ENCODE measurements around the gene CCDC69.
"Not testable (repeated sequence)": the region's sequence is repeated elsewhere in the genome, so short reads cannot be mapped to it uniquely, and the experiment has no call there.

The CCDC69 gene

DNA sequence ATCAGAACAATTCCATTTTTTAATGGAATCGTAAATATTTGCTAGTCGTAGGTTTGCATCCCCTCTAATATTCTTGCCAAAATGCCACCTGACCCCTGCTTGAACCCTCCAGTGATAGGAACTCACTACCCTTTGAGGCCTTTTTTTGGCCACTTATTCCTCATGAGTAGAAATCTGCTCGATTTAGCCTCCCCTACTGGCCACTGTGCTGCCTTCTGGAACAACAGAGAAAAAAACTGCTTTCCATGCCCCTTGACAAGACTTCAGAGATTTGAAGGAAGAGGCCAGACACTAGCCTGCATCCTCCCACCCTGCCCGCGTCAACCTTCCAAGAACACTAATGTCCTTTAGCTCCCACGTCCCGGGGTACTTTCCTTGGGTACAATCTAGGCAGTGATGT is 4.1 kb downstream of the CCDC69 start:
- no peak for DNase-seq

DNA sequence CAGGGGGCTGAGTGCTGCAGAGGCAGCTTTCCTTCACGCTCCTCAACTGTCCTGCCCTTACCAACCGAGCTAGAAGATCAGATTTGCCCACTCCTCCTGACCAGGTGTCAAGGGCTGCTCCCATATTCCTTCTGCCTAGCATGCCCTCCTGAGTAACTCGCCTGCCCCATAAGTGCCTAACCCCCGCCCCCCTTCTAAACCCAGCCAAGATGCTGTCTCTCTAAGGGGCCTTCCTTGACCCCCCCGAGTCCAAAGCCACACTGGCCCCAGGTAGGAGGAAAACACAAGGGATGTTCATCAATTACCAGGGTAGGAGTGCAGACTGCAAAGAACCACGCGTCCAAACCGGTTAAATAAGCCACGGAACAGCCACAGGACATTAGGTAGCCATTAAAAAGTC is 4.8 kb downstream of the CCDC69 start:
- no peak for DNase-seq

DNA sequence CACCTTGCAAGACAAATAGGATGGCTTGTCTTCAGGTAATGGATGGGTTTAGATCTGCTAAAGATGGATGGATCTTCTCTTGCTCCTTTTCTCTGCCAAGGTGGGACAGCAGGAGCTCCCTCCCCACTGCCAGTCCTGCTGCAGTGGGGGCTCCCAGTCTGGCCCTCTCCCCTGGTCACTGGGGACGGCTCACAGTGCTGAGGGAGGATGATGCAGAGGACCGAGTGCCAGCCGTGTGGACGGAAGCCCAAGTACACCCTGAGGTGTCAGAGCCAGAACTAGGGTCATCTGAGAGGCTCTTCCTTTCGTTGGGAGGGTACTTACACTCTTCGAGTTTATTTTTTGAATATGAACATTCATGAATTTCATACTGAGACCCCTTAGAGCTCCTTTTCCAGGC is 5.7 kb downstream of the CCDC69 start:
- DNase-seq: no peak

DNA sequence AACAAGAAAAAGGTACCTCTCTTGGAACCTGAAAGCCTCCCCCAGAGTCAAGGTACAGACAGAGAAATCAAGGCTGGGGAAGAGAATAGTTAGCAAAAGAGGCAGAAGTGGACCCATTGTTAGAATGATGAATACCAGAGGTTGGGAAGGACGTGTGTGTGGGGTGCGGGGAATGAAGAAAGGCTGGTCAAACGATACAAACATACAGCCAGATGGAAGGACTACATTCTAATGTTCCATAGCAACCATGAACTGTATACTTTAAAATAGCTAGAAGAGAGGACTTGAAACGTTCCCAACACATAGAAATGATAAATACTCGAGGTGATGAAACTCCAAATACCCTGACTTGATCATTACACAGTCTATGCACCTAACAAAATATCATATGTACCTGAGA is 7.1 kb downstream of the CCDC69 start:
- DNase-seq: no peak

DNA sequence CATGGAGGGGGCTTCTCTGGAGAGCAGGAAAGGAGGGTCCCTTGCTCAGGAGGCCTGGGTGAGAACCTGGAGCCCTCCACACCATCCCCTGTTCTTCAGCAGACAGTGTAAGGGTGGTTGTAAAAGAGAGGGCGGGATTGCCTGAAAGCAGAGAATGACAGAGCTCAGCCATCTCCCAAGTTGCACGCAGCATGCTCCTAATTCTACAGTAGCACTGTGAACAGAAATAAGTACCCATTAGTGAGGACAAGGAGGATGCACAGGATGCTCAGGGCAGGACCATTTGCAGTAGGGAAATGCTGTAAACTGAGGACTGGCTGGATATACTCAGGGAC is 8.4 kb downstream of the CCDC69 start:
- DNase-seq: no peak

DNA sequence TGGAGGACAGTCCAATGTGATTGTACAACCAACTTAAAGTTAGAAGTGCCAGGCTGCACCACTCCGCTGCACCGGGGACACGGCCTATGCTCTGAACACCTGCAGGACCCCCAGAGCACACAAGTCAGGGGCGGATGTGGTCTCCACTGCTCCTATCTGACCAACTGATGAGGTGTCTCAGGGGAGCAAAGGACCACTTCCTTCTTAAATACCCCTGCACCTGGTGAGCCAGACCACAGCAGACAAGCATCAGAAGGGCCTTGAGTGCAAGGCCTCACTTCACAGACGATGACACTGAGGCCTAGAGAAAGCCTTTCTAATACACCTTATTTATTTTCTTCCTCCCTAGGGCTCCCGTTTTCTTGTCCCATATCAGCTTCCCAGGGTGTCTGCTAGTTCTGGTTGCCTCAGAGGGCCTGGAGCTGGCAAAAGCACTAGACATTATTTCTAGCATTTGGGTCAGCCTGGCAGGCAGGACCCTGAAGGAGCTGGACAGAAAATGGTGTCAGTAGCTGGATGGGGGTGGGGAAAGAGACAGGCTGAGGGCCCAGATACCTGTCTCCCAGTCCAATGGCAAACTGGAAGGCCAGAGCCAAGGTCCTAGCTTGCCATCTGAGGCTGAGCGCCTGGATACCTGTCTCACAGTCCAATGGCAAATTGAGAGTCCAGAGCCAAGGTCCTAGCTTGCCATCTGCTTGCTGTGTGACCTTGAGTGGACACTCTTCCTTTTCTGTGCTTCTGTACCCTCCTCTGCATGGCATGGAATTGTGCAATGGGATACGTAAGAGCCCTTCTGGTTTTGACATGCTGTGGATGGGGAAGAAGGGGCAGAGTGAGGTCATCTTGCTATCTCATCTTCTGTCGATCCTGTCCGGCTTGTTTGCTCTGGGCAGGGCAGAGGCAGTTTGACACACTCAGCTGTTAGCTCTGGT is 9.0 kb downstream of the CCDC69 start:
- no peak for DNase-seq

DNA sequence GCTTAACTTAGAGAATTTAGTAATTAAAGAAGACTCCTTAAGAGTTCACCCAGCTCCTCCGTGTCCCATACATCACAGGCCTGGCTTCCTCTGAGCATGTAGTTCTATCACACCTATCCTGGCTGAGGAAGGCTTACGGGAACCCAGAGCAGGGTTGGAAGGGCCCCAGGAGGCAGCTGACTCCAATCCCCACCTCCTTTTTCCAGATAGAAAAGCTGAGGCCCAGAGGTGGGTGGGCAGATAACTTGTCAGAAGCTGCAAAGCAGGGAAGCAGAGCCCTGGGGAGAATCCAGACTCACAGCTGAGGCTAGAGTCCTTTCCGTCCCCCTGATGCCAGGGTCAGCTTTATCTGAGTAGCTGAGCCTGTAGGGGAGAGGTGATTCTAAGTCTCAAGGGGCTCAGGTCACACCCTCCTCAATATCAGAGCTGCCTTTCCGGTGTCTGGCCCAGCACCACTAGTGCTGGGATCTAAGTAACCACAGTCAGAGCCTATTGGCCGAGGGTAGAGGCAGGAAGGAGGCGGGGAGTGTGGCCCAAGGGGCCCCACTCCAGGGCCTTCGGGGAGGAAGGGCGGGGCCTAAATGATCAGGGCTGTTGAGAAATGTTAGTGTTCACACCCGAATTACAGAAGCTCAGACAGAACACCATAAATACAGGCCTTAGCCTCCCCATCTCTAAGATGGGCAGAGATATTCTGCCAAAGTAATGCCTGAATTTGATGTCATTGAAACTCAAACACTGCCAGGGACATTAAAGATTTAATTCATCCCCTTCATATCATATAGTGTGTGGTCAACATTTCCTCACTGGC is 9.9 kb downstream of the CCDC69 start:
- DNase-seq: no peak

DNA sequence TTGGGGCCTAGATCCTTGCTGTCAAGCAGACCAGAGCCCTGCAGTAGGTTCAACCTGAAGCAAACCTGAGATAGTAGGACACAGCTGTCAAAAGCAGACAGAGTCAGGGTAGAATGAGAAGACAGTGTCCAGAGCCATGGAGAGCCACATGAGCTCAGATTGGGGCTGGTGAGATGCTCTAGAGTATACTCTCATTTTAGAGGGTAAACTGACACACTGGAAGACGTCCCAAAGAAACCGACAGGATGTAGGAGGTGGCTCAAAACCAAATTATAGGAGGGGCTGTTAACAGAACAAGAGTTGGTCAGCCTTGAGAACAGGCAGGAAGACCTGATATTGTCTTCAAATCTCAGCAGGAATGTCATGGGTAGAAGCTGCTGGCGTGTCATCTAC is 11.5 kb downstream of the CCDC69 start:
- no peak for DNase-seq

DNA sequence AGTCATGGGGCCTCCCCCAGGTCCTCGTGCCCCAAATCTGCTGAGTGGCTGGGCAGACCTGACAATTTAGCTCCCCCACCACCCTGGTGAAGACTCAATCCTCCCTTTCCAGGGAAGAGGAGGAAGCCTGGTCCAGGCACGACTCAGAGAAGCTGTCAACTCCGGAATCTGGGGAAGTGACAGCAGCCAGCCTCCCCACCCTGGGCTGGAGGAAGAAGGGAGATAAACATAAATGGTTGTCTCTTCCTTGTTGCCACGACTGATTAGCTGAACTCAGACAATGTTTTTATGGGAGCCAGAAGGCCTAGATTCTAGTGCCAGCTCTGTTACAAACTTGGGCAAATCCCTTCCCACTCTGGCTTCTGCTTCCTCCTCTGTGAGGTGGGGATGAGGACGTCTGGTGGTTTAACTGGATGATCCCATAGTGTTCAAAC is 15.4 kb downstream of the CCDC69 start:
- DNase-seq: no peak

DNA sequence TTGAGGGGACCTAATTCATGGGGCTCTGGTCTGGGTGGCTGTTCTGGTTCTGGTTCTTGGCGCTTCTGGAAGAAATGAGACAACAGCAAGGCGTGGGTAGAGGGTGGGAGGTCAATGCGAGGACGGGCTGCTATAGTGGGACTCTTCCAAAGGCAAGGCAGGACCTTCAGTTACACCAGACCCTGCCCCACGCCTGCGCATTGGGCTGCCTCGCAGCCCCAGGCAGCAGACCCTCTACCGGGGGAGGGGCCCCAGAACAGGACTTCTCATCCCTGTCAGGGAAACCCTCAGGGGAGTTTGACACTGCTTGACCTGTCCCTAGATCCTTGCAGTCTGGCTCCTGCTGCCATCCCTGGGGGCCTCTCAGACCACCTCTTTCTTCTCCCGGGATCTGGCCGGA is 18.5 kb downstream of the CCDC69 start:
- no peak for DNase-seq

DNA sequence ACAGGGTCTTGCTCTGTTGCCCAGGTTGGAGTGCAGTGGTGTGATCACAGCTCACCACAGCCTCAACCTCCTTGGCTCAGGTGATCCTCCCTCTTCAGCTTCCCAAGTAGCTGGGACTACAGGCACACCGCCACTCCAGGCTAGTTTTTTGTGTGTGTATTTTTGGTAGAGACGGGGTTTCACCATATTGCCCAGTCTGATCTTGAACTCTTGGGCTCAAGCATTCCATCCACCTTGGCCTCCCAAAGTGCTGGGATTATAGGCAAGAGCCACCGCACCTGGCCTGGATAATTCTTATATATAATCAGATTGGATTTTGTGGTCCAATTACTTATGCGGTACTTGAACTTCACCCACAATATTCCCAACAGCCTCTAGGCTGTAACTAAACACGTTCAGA is 19.8 kb downstream of the CCDC69 start:
- no peak for DNase-seq

DNA sequence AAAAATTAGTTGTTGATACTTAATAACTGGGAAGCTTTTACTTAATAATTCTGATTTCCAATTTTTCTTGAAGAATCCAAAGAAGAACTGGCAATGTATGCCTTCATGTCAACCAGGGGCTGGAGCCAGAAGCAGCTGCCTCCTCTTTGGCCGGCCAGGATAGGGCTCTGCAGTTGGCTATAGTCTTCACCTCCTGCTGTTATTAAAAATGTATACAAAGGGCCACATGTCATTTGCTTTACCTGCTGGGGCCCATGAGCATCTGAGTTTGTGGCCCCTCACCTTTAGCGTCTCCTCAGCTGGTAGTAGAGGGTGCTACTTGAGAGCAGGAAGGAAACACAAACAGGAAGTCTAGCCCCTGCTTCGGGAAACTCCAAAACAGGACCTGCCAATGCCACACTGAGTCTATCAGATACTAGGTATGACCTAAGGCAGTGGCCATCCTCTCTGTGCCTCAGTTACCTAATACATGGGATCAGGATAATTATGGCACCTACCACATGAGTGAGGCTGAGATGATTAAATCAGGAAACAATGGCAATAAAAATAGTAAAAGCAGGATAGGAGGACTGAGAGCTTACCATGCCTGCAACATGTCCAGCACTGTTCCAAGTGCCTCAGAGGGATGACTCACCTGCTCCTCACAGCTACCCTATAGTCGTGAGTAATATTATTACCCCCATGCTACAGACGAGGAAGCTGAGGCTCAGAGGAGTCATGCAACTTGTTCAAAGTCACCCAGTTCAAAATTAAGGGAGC is 21.3 kb downstream of the CCDC69 start:
- no peak for DNase-seq

DNA sequence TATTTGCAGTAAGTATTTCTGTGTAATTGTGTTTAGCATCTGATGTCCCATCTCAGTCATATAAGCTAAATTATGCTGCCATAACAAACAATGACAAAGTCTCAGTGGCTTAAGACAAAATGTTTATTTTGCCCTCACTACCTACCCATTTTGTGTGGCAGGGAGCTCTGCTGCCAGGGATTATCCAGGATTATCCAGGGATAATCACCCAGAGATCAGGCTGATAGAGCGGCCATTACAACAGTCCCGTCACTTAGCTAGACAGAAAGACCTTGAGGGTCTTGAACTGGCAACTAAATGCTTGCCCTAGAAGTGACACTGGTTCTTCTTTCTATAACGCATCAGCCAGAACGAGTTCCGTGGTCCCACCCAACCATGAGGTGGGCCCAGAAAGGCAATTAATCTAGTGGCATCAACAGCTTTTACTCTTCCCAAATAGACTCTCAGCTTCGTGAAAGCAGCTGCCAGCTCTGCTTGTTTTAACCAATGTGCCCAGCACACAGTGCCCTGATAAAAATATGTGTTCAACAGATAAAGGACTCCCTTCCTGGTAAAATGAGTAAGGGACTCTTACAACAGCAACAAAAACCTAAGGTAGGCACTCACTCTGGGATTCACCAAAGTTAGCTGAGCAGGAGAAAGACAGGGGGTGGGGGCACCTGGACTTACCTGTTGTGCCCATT is 22.8 kb downstream of the CCDC69 start:
- DNase-seq: no peak

DNA sequence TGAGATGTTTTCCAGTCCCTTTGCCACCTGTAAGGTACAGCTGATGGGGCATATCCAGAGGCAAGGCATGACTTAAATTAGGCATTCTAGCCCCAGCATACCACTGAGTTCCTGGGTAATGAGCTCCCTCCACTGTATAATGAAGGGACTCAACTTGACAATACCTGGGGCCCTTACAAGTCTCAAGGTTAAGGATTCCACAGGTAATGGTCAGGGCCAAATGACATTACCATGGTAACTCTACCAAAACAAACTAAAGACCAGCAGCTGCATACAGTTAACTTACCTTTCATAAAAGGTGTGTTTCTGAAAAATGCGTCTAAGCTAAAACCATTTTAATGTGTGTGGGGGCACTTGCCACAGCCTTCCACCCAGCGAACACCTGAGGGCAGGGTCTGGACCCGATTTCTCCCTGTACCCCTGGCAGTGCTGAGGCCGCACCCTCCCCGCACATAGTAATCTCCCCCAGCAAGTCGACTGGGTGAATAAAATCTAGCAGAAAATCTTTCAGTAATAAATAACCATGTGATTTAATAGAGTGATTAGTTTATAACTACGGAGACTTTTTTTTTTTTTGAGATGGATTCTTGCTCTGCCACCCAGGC is 24.2 kb downstream of the CCDC69 start:
- no peak for DNase-seq

DNA sequence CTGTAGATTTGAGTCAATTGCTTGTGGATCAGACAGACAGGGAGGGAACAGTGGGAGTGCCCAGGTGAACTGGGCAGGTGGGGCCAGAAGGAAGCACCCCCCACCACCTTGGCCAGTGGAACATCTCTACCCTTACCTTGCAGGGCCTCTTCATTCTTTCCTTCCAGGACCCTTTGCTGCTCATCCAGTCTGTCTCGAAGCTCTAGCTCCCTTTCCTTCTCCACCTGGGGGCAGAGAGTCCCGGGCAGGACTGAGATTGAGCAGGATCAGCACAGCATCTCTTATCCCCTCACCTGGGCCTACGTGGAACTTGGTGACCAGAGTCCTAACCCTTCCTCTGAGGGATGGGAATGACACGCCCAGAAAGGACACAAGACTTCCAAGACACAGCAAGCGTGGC is 25.0 kb downstream of the CCDC69 start:
- DNase-seq: no peak

DNA sequence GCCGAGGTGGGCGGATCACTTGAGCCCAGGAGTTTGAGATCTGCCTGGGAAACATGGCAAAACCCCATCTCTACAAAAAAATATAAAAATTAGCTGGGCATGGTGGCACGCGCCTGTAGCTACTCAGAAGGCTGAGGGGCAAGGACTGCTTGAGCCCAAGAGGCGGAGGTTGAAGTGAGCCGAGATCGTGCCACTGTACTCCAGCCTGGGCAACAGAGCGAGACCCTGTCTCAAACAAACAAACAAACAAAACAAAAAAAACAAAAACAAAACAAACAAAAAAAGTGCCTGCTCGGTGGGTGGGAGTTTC is 26.6 kb downstream of the CCDC69 start:
- DNase-seq: not testable (repeated sequence)

DNA sequence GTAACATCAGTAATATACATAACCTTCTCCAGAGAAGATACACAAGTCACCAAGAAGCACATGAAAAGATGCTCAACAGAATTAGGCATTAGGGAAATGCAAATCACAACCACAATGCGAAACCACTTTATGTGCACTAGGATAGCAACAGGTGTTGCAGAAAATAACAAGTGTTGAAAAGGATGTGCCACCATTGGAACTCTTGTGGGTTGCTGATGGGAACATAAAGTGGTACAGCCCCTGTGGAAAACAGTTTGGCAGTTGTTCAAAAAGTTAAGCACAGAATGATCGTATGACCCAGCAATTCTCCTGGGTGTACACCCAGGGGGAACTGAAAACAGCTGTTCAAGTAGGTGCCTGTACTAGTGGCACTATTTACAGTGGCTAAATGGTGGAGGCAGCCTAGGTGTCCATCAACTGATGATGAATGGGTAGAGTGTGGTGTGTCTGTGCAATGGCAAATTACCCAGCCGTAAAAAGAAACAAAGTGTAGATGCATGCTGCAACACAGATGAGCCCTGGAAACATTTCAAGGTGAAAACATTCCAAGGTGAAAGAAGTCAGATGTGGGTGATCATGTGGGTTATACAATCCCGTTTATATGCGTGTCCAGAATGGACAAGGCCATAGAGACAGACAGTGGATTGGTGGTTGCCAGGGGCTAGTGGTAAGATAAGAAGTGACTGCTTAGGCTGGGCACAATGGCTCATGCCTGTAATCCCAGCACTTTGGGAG is 27.2 kb downstream of the CCDC69 start:
- no peak for DNase-seq

DNA sequence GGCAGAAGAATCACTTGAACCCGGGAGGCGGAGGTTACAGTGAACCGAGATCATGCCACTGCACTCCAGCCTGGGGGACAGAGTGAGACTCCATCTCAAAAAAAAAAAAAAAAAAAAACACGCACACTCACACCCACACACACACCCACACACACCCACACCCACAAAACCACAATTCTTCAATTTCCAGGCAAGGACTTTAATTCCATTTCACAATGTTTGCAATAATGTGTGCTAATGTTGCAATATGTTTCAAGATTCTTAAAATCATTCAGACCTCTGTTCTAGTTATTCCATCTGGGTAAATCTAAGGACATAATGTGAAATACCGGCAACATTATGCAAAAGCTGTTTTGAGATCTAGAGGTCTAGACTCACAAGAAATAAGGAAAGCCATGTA is 28.3 kb downstream of the CCDC69 start:
- DNase-seq: no peak

DNA sequence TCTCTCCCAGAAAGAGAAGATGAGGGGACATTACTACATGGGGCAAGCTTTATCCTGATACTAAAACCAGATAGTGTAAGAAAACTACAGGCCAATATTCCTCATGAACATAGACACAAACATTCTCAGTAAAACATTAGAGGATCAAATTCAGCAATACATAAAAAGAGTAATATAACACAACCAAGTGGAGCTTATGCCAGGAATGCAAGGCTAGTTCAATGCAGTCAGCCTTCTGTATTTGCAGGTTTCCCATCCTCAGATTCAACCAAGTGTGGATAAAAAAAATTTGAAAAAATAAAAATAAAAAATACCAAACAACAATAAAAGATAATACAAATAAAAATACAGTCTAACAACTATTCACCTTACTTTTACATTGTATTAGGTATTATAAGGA is 31.3 kb downstream of the CCDC69 start:
- DNase-seq: no peak

DNA sequence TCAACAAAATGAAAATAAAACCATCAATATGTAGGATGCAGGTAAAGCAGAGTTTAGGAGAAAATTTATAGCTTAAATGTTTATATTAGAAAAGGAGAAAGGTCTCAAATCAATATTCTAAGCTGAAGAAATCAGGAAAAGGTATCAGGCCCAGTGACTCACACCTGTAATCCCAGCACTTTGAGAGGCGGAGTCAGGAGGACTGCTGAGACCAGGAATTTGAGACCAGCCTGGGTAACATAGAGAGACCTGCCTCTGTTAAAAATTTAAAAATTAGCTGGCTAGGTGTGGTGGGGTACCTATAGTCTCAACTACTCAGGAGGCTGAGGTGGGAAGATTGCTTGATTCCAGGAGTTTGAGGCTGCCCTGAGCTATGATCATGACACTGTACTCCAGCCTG is 32.2 kb downstream of the CCDC69 start:
- DNase-seq: no peak

DNA sequence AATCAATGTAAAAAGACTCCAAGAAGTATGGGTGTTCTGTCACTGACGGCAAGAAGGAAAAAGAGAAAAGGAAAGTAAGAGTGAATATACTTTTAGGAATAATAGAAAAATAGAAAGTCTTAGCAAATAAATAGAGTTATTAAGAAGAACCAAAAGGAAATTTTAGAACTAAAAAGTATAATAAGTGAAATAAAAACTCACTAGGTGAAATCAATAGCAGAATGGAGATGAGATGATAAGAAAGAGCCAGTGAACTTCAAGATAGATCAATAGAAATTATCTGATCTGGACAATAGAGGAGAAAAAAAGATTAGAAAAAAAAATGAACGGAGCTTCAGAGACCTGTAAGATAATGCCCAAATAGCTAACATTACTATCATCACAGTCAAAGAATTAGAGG is 34.7 kb downstream of the CCDC69 start:
- no peak for DNase-seq

DNA sequence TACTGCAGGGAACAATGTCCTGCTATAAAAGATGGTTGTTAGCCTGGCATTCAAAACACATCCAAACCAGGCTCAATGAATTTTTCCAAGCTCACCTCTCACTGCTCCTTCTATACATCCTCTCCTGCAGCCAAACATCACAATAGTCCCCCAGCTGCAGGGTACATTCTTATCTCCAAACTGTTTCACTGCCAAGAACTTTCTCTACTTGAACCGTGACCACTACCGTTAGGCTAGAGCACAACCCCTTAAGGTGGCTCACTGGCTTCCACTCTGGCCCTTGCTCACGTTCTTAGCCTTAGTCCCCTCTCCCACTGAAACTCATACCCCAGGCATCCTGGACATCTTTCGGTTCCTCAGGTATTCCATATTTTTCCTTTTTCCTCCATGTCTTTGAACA is 37.4 kb downstream of the CCDC69 start:
- DNase-seq: no peak

All from NCI-H2029 (cell line).